SJSA1 (cell line): ENCODE data around the gene HOXD3. TPM values are rescaled to one million over a fixed set of nuclear protein-coding genes. Genes with fewer than 3 reads are reported as not detected.

Source experiments
- DNase-seq, 2 experiments: peaks; one replicate each; pipeline ENCODE4 v3.0.0-alpha.2; 2015 to 2020; ENCODE audit warnings: low spot score in 2 of 2, low read depth in 1 of 2
- H3K27ac ChIP-seq: fragments of 250-450 bp; sonication (Bioruptor Pico); 2 replicates; pipeline ENCODE4 v1.5.1; 2020; ENCODE audit warnings: mild to moderate bottlenecking, moderate library complexity
- H3K27me3 ChIP-seq: fragments of 250-450 bp; sonication (Bioruptor Pico); replicated peaks from 2 replicates; pipeline ENCODE4 v1.5.1; 2020; ENCODE audit warnings: mild to moderate bottlenecking, moderate library complexity
- H3K36me3 ChIP-seq: fragments of 250-450 bp; sonication (Bioruptor Pico); 2 replicates; pipeline ENCODE4 v1.5.1; 2020; ENCODE audit warnings: mild to moderate bottlenecking
- H3K4me1 ChIP-seq: fragments of 250-450 bp; sonication (Bioruptor Pico); replicated peaks from 2 replicates; pipeline ENCODE4 v1.6.1; 2021; ENCODE audit warnings: mild to moderate bottlenecking
- H3K4me3 ChIP-seq: fragments of 250-450 bp; sonication (Bioruptor Pico); 2 replicates; pipeline ENCODE4 v1.5.1; 2020; ENCODE audit warnings: mild to moderate bottlenecking
- H3K9me3 ChIP-seq: fragments of 250-450 bp; sonication (Bioruptor Pico); replicated peaks from 2 replicates; pipeline ENCODE4 v1.5.1; 2020; ENCODE audit warnings: mild to moderate bottlenecking
- total RNA-seq: library from RNA; depleted of rRNA; stranded (reverse); fragments of >200 nt; shearing (Covaris generic); gene quantifications from 2 replicates; pipeline ENCODE4 v1.2.3, GENCODE V29; 2014

HOXD3 gene
- total RNA-seq, 1 experiment from 2014 or later: 0.66 TPM

DNA sequence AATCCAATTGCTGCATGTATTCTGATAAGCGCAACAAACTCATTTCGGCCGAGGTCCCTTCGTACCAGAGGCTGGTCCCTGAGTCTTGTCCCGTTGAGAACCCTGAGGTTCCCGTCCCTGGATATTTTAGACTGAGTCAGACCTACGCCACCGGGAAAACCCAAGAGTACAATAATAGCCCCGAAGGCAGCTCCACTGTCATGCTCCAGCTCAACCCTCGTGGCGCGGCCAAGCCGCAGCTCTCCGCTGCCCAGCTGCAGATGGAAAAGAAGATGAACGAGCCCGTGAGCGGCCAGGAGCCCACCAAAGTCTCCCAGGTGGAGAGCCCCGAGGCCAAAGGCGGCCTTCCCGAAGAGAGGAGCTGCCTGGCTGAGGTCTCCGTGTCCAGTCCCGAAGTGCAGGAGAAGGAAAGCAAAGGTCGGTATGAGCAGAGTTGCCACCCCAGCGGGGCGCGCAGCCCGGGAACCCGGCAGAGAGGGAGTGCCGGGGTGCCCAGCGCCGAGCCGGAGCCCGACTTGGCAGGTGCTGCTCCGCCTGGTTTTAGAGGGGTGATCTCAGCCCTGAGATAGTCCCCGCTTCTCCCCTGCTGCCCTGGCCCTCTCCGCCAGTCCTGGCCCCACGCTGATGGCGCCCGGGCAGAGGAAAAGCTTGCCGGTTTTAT, 39.8 kb upstream of the HOXD3 start:
- Histone ChIP-seq H3K4me3 (no peak overlapping the region), H3K27me3 (peaks cover 59% of the 10 kb centered on the region), H3K4me1 (peaks cover 4% of the 10 kb centered on the region; the same call in 1 of the 2 replicates), H3K36me3 (no peaks in the 10 kb centered on the region), H3K27ac (no peak overlapping the region), H3K9me3 (no peaks in the 10 kb centered on the region)
- no peak for DNase-seq

- Histone ChIP-seq H3K27ac (no peak overlapping the region), H3K9me3 (no peaks in the 10 kb centered on the region), H3K27me3 (peaks cover 58% of the 10 kb centered on the region), H3K36me3 (no peaks in the 10 kb centered on the region), H3K4me1 (peaks cover 5% of the 10 kb centered on the region), H3K4me3 (no peak overlapping the region)
- DNase-seq: no peak
Observed at GRCh38 chr2:176117823-176118371, 39.2 kb upstream of the HOXD3 start.

GRCh38 chr2:176118601-176119339, 38.3 kb upstream of the HOXD3 start:
- Histone ChIP-seq H3K36me3 (no peaks in the 10 kb centered on the region), H3K27me3 (peaks cover 54% of the 10 kb centered on the region), H3K4me1 (peaks cover 10% of the 10 kb centered on the region), H3K27ac (no peak overlapping the region), H3K9me3 (no peaks in the 10 kb centered on the region), H3K4me3 (no peak overlapping the region)
- no peak for DNase-seq

GRCh38 chr2:176120364-176121189, 36.5 kb upstream of the HOXD3 start:
- Histone ChIP-seq H3K4me1 (peaks cover 10% of the 10 kb centered on the region), H3K9me3 (no peaks in the 10 kb centered on the region), H3K4me3 (no peak overlapping the region), H3K36me3 (no peaks in the 10 kb centered on the region), H3K27ac (no peak overlapping the region), H3K27me3 (peaks cover 41% of the 10 kb centered on the region)
- no peak for DNase-seq

GRCh38 chr2:176121190-176122051, 35.7 kb upstream of the HOXD3 start:
- Histone ChIP-seq H3K9me3 (no peaks in the 10 kb centered on the region), H3K27ac (no peak overlapping the region), H3K36me3 (no peaks in the 10 kb centered on the region), H3K4me3 (peak overlapping the region; percentile 49), H3K27me3 (peaks cover 34% of the 10 kb centered on the region), H3K4me1 (peaks cover 10% of the 10 kb centered on the region)
- no peak for DNase-seq

- H3K27ac ChIP-seq: no peak overlapping the region
- peak in 1 of 2 experiments; percentile 87 for DNase-seq
- peak overlapping the region; percentile 49 for H3K4me3 ChIP-seq
- no peaks in the 10 kb centered on the region for H3K9me3 ChIP-seq
- H3K36me3 ChIP-seq: no peaks in the 10 kb centered on the region
- peaks cover 27% of the 10 kb centered on the region for H3K27me3 ChIP-seq
- H3K4me1 ChIP-seq: peaks cover 10% of the 10 kb centered on the region
Observed at GRCh38 chr2:176122052-176122682, 34.9 kb upstream of the HOXD3 start.

GRCh38 chr2:176122683-176123410, 34.3 kb upstream of the HOXD3 start, which contains the start of gene HOXD9:
HOXD9 (plus strand) TSS chr2:176122719; CDS start chr2:176122769, 50 bp downstream.
- Histone ChIP-seq H3K27ac (no peak within 1 kb of the TSS), H3K9me3 (no peaks in the 10 kb centered on the region), H3K36me3 (no peaks in the 10 kb centered on the region), H3K4me3 (peak within 1 kb of the TSS; percentile 49), H3K4me1 (peaks cover 10% of the 10 kb centered on the region), H3K27me3 (peaks cover 20% of the 10 kb centered on the region)
- DNase-seq: peak in 1 of 2 experiments; percentile 76

- peaks cover 10% of the 10 kb centered on the region for H3K4me1 ChIP-seq
- peaks cover 16% of the 10 kb centered on the region; the same call in 1 of the 2 replicates for H3K27me3 ChIP-seq
- DNase-seq: no peak
Observed at GRCh38 chr2:176123411-176124109, 33.5 kb upstream of the HOXD3 start.

DNA sequence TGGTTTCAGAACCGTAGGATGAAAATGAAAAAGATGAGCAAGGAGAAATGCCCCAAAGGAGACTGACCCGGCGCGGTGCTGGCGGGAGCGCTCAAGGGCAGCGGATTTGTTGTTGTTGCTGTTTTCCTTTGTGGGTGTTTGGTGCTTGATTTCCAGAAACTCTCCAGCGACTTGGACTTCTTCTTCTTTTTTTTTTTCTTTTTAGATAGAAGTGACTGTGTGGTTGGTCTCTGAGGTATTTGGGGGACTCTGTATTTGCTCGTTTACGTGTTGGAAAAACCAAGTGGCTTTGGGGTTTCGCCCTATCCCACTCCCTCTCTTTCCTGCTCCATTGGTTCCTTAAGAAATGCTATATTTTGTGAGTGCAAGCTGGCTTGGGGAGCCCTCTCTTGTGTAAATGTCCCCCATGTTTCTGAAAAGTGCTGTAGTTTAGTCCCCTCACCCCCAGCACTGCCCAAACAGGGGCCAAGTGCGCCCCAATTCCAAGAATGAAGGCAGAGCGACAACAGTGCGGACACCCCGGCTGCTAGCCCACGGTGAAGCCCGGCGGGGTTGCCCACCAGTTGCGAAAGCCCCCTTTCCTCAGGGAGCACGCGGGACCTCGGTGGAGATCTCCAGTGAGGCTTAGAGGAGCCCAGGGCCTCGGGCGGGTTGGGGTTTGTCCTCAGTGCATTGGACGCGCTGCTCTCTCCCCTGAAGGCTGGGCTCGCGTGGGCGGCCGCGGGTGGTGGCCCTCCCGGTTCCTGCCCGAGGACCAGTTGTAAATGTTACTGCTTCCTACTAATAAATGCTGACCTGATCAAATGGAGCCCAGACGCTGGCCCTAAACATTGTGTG, 32.8 kb upstream of the HOXD3 start:
- Histone ChIP-seq H3K27ac (no peak overlapping the region), H3K4me1 (peaks cover 18% of the 10 kb centered on the region), H3K4me3 (no peak overlapping the region), H3K9me3 (no peaks in the 10 kb centered on the region), H3K36me3 (no peaks in the 10 kb centered on the region), H3K27me3 (peaks cover 16% of the 10 kb centered on the region; the same call in 1 of the 2 replicates)
- no peak for DNase-seq

More at GRCh38 chr2:176123411-176124109, 33.5 kb upstream of the HOXD3 start:
- H3K9me3 ChIP-seq: no peaks in the 10 kb centered on the region
- no peaks in the 10 kb centered on the region for H3K36me3 ChIP-seq
- peak overlapping the region; percentile 49 for H3K4me3 ChIP-seq
- no peak overlapping the region for H3K27ac ChIP-seq

DNA sequence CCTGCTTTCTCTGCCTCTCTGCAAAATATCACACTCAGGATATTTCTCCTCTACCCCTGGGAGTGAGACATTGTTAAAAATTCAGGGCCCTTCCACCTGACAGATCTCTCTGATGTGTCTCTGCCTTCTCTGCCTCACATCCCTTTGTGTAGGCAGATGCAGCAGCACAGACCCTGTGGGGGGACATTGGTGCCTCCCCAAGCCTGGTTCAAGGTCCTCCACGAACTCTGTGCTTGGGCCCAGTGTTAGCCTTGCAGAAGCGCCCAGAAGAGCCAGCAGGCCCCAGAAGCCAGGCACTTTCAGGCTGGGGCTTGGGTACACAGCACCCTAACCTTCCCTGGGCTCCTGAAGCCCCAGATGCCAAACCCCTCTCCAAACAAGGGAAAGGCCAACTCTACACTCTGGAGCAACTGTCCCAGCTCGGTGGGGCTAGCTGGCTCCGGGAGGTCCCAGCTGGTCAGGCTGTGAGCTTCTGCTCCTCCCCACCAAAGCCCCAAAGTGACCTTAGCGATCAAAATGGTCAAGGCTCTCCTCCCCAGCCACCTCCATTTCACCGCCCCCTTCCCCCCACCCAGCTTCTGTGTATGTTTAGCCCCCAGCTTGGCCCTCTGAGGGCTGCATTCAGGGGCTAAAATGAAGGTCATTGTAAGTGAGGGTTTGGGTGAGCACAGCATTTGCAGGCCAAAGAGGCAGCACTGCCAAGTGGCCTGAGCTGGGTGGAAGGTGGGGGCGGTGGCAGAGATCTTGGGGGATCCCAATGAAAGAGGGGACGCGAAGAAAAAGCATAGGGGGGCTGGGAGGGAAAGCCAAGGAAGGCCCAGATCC, 31.9 kb upstream of the HOXD3 start:
- Histone ChIP-seq H3K27me3 (peaks cover 13% of the 10 kb centered on the region; the same call in 1 of the 2 replicates), H3K9me3 (no peaks in the 10 kb centered on the region), H3K27ac (no peak overlapping the region), H3K4me1 (peaks cover 19% of the 10 kb centered on the region), H3K4me3 (no peak overlapping the region), H3K36me3 (peaks cover under 1% of the 10 kb centered on the region)
- DNase-seq: no peak
